NCI-H82 treated with DMSO at 0.1 percent for 48 hours (cell line): ENCODE data around the gene KY.

ENCODE experiments used
- DNase-seq: peaks from one replicate; lab custom pipeline; 2025; ENCODE audit not compliant: unreplicated experiment; lab: John Stamatoyannopoulos, UW

The KY gene

GRCh38 chr3:134559591-134559990 is 91.2 kb downstream of the KY start:
- no peak for DNase-seq
